Naive thymus-derived CD4-positive, alpha-beta T cell (primary cell): ENCODE results near the gene CDK18. TPM values are rescaled to one million over a fixed set of nuclear protein-coding genes. Genes with fewer than 3 reads are reported as not detected.

Source experiments
- ATAC-seq: fragments of 150-1000 bp; cut with Tn5 transposase; 2 replicates; pipeline ENCODE4 v1.10.0; 2021; ENCODE audit warnings: mild to moderate bottlenecking, moderate library complexity
- CTCF ChIA-PET: fragments of 350-600 bp; sonication (Branson Sonifier 250); formaldehyde crosslinking; loops from one replicate; lab custom pipeline; 2021; ENCODE audit warnings: antibody characterized with exemption; lab: Charles Lee
- POLR2A ChIA-PET: fragments of 350-600 bp; sonication (Branson Sonifier 250); formaldehyde crosslinking; loops from one replicate; lab custom pipeline; 2021; ENCODE audit warnings: antibody characterized with exemption, inconsistent platforms; lab: Charles Lee
- DNase-seq, 9 donors: peaks; one replicate each; pipeline versions ENCODE4 v3.0.0 to v3.0.0-alpha.2; 2020 to 2022; ENCODE audit warnings: mixed read lengths in 1 of 9
- H3K27ac ChIP-seq: one replicate; pipeline ENCODE4 v1.7.0; 2013; ENCODE audit warnings: mild to moderate bottlenecking, low read depth, low read length, moderate library complexity
- H3K27me3 ChIP-seq, 2 donors: one replicate each; pipeline ENCODE4 v1.7.0; 2013; ENCODE audit warnings: low read length in 2 of 2, mild to moderate bottlenecking in 2 of 2, moderate library complexity in 2 of 2; ENCODE audit not compliant: control insufficient read depth in 2 of 2, insufficient read depth in 2 of 2
- H3K36me3 ChIP-seq, 3 experiments: 1 replicate in 2 of 3; 2 replicates in 1 of 3; pipeline ENCODE4 v1.7.0; 2013; ENCODE audit warnings: low read length in 3 of 3, mild to moderate bottlenecking in 3 of 3, moderate library complexity in 1 of 3; ENCODE audit not compliant: insufficient read depth in 3 of 3, control insufficient read depth in 2 of 3
- H3K4me1 ChIP-seq, 2 donors: one replicate each; pipeline ENCODE4 v1.7.0; 2013; ENCODE audit warnings: low read length in 2 of 2, mild to moderate bottlenecking in 2 of 2, moderate library complexity in 1 of 2; ENCODE audit not compliant: control insufficient read depth in 2 of 2, insufficient read depth in 2 of 2
- H3K4me3 ChIP-seq: 2 replicates; pipeline ENCODE4 v1.7.0; 2013; ENCODE audit warnings: mild to moderate bottlenecking, low read length
- H3K9me3 ChIP-seq, 3 experiments: 1 replicate in 2 of 3; 2 replicates in 1 of 3; pipeline ENCODE4 v1.7.0; 2013; ENCODE audit warnings: low read length in 3 of 3; ENCODE audit not compliant: control insufficient read depth in 2 of 3
- H3K27ac Mint-ChIP-seq, 9 donors: one replicate each; pipeline ENCODE4 v1.8.0; 2020 to 2022; ENCODE audit warnings: mixed read lengths in 9 of 9, mild to moderate bottlenecking in 8 of 9, moderate library complexity in 5 of 9, inconsistent platforms in 2 of 9
- H3K27me3 Mint-ChIP-seq, 5 donors: one replicate each; pipeline ENCODE4 v1.8.0; 2021 to 2022; ENCODE audit warnings: mixed read lengths in 5 of 5, mild to moderate bottlenecking in 1 of 5
- H3K36me3 Mint-ChIP-seq, 5 donors: one replicate each; pipeline ENCODE4 v1.8.0; 2020 to 2022; ENCODE audit warnings: mixed read lengths in 5 of 5, mild to moderate bottlenecking in 3 of 5, inconsistent platforms in 1 of 5
- H3K4me1 Mint-ChIP-seq, 7 donors: one replicate each; pipeline ENCODE4 v1.8.0; 2020 to 2022; ENCODE audit warnings: mixed read lengths in 7 of 7, mild to moderate bottlenecking in 3 of 7, inconsistent platforms in 1 of 7
- H3K4me3 Mint-ChIP-seq, 10 donors: one replicate each; pipeline ENCODE4 v1.8.0; 2020 to 2022; ENCODE audit warnings: mild to moderate bottlenecking in 10 of 10, mixed read lengths in 10 of 10, moderate library complexity in 6 of 10, inconsistent platforms in 2 of 10
- H3K9me3 Mint-ChIP-seq, 11 donors: one replicate each; pipeline ENCODE4 v1.8.0; 2020 to 2022; ENCODE audit warnings: mixed read lengths in 11 of 11, mild to moderate bottlenecking in 4 of 11, inconsistent platforms in 1 of 11, moderate library complexity in 1 of 11
- intact Hi-C, 2 donors: fragments of 100-400 bp; cut with micrococcal nuclease; formaldehyde crosslinking; loops; one replicate each; pipeline ENCODE4 v1.15.1; 2023
- polyA plus RNA-seq, 2 donors: library from polyadenylated mRNA; unstranded; fragments of 300-500 nt; fragmentation: Illumina TruSeq; gene quantifications; one replicate each; pipeline ENCODE4 v1.2.3, GENCODE V29; 2021
- total RNA-seq, 6 experiments: library from RNA in 5 of 6; stranded (reverse) in 5 of 6; gene quantifications; 1 replicate in 5 of 6; 2 replicates in 1 of 6; pipeline ENCODE4 v1.2.3 and lab custom pipeline; 2021 to 2026

The CDK18 gene
- total and polyA plus RNA-seq, 7 experiments from 2014 or later, result 0.20 to 3.6 (median 2.6) TPM

- DNase-seq (no peak), ATAC-seq (no peak)
- Mint-ChIP-seq H3K9me3 (no peaks in the 10 kb centered on the region), H3K27ac (no peak overlapping the region), H3K4me3 (no peak overlapping the region), H3K27me3 (peaks cover 23 to 43% (median 26%) of the 10 kb centered on the region in 5 donors), H3K36me3 (no peaks in the 10 kb centered on the region), H3K4me1 (peaks cover 0 to 4% (median 0%) of the 10 kb centered on the region in 7 donors)
- no peak overlapping the region for H3K27ac ChIP-seq
- H3K4me1 ChIP-seq, result no peaks in the 10 kb centered on the region
- no peak overlapping the region for H3K4me3 ChIP-seq
- no peaks in the 10 kb centered on the region for H3K9me3 ChIP-seq
- intact Hi-C loops, result no loop called here
- ChIA-PET CTCF (interaction anchor here (0.9 kb wide), 2 partner anchors 32 to 156 kb away, joined by 3 to 6 read pairs; no protein-coding TSS in a partner anchor), POLR2A (no interaction called here)
- no peaks in the 10 kb centered on the region for H3K36me3 ChIP-seq
- H3K27me3 ChIP-seq, result peaks cover 0 to 7% of the 10 kb centered on the region in 2 donors
Measured at GRCh38 chr1:205492774-205493173, 11.7 kb upstream of the CDK18 start.

DNA sequence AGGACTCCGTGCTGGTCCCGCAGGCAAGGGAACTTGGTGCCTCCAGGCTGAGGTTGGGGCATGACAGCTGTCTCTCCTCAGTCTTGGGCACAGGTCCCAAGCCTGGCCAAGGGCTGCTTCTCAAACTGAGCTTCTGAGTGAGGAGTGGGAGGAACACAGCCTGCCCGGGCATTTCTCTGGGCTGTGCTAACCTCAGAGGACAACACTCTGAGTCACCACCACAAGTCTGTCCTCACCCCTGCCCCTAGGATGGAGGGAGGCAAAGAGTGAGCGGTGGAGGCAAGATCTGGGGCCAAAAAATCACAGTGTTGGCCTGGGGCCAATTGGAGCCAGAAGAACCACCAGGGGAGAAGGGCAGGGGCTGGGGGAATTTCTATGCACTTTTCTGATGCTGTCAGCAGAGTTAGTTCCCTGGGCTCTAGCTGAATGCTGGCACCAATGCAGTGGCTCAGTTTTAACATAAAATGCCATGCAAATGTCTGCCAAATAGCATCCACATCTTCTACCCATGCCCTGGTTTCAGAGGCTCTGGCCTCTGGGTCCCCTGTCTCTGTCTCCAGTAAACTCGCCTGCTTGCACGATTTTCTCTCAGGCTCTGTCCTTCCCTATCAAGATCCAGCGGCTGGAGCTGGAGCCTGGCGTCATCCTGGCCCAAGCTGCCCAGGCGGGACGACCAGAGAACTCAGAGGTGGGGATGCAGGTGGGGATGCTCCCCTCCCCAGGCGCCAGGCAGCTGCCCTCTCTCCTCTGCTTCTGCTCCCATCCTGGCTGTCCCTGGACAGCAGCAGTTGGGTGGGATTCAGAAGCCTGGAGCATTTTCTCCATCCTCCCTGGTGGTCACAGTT lies 11.0 kb upstream of the CDK18 start:
- Histone ChIP-seq H3K27ac (no peak overlapping the region), H3K9me3 (no peaks in the 10 kb centered on the region), H3K4me3 (no peak overlapping the region), H3K36me3 (no peaks in the 10 kb centered on the region), H3K4me1 (no peaks in the 10 kb centered on the region), H3K27me3 (peaks cover 0 to 7% of the 10 kb centered on the region in 2 donors)
- Mint-ChIP-seq H3K27ac (no peak overlapping the region), H3K9me3 (no peaks in the 10 kb centered on the region), H3K36me3 (no peaks in the 10 kb centered on the region), H3K27me3 (peaks cover 16 to 41% (median 20%) of the 10 kb centered on the region in 5 donors), H3K4me3 (no peak overlapping the region), H3K4me1 (peaks cover 0 to 4% (median 0%) of the 10 kb centered on the region in 7 donors)
- DNase-seq (no peak), ATAC-seq (peak; percentile 61)
- POLR2A ChIA-PET, result no interaction called here
- CTCF ChIA-PET, result interaction anchor here (0.9 to 1.6 kb wide), 2 partner anchors 31 to 157 kb away, joined by 3 to 8 read pairs; no protein-coding TSS in a partner anchor
- intact Hi-C loops, result no loop called here

DNA sequence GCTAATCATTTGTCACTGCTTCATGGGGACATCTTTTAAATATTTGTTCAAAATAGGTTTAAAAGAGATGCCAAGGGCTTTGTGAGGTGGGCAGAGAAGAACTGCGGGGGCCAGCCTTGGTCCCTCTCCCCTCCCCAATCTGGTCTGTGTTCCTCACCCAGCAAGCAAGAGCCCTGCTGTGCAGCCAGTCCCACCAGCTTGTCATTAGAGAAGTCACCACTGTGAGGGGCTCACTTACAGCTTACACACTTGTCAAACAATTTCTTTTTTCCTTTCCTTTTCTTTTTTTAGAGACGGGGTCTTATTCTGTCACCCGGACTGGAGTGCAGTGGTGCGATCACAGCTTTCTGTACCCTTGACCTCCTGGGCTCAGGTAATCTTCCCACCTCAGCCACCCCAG lies 10.4 kb upstream of the CDK18 start:
- intact Hi-C loops, result no loop called here
- Mint-ChIP-seq H3K27me3 (peaks cover 16 to 43% (median 20%) of the 10 kb centered on the region in 5 donors), H3K27ac (no peak overlapping the region), H3K4me3 (no peak overlapping the region), H3K36me3 (no peaks in the 10 kb centered on the region), H3K4me1 (peaks cover 0 to 4% (median 0%) of the 10 kb centered on the region in 7 donors), H3K9me3 (no peaks in the 10 kb centered on the region)
- ChIA-PET CTCF (interaction anchor here (1.6 kb wide), 1 partner anchor 30 kb away, joined by 8 read pairs; no protein-coding TSS in a partner anchor), POLR2A (no interaction called here)
- Histone ChIP-seq H3K4me3 (no peak overlapping the region), H3K9me3 (no peaks in the 10 kb centered on the region), H3K27ac (no peak overlapping the region), H3K36me3 (no peaks in the 10 kb centered on the region), H3K4me1 (no peaks in the 10 kb centered on the region), H3K27me3 (peaks cover 0 to 7% of the 10 kb centered on the region in 2 donors)
- ATAC-seq (no peak), DNase-seq (no peak)

DNA sequence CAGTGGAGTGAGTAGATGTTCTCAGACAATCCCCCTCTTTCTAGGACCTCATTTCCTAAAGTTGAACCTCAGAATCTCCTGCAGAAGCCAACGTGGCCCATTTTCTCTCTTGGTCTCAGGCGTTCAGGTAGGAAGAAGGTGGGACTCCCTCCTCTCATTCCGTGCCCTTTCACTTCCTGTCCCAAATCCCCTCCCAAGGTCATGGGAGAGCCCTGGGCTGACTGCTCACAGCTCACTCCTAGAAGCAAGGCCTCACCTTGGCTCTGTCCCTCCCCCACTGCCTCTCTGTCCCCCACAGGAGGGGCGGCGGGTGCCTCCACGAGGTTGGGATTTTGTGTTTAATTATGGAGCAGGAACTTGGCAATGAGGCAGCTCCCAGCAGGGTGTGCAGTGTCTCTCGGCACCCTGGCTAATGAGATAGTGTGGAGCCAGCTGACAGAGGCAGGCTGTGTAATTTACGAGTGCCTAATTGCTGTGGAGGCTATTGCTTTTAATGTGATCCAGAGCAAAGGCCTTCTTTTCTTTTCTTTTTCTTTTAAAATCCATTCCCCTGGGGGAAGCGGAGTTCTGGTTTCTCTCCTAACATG lies 9.1 kb upstream of the CDK18 start:
- peaks cover 0 to 7% of the 10 kb centered on the region in 2 donors for H3K27me3 ChIP-seq
- H3K36me3 Mint-ChIP-seq, result no peaks in the 10 kb centered on the region
- H3K4me1 ChIP-seq, result no peaks in the 10 kb centered on the region
- H3K9me3 Mint-ChIP-seq, result no peaks in the 10 kb centered on the region
- DNase-seq (no peak), ATAC-seq (no peak)
- ChIA-PET POLR2A (interaction anchor here (1.1 kb wide), 1 partner anchor 174 kb away, joined by 3 read pairs; the partner anchor contains the start of gene NUAK2), CTCF (interaction anchor here (0.8 kb wide), 1 partner anchor 55 kb away, joined by 3 read pairs; no protein-coding TSS in a partner anchor)
- H3K4me3 Mint-ChIP-seq, result no peak overlapping the region
- H3K36me3 ChIP-seq, result no peaks in the 10 kb centered on the region
- no peak overlapping the region for H3K27ac Mint-ChIP-seq
- peaks cover 16 to 31% (median 20%) of the 10 kb centered on the region in 5 donors for H3K27me3 Mint-ChIP-seq
- H3K27ac ChIP-seq, result no peak overlapping the region
- intact Hi-C loops, result no loop called here
- H3K9me3 ChIP-seq, result no peaks in the 10 kb centered on the region
- H3K4me1 Mint-ChIP-seq, result peaks cover 0 to under 1% (median 0%) of the 10 kb centered on the region in 7 donors
- no peak overlapping the region for H3K4me3 ChIP-seq

DNA sequence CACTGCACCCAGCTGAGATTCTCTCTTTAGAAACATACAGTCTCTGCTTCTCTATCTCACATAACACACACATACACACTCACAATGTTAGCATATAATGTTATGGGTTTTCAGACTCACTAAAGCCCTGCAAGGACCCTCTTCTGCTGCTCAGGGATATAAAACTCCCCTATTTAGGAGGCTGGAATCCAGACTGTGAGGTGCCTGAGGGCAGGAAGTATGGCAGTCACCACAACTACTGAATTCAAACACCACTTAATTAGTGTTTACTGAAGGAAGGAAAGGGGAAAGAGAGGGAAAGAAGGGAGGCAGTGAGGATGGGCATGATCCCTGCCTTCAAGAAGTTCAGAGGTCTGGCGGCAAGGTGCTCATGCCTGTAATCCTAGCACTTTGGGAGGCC lies 7.8 kb upstream of the CDK18 start:
- Mint-ChIP-seq H3K27me3 (peaks cover 16 to 28% (median 20%) of the 10 kb centered on the region in 5 donors), H3K4me1 (no peaks in the 10 kb centered on the region), H3K36me3 (no peaks in the 10 kb centered on the region), H3K9me3 (no peaks in the 10 kb centered on the region), H3K27ac (no peak overlapping the region), H3K4me3 (no peak overlapping the region)
- Histone ChIP-seq H3K4me1 (no peaks in the 10 kb centered on the region), H3K4me3 (no peak overlapping the region), H3K27ac (no peak overlapping the region), H3K27me3 (peaks cover 0 to 7% of the 10 kb centered on the region in 2 donors), H3K9me3 (no peaks in the 10 kb centered on the region), H3K36me3 (no peaks in the 10 kb centered on the region)
- CTCF ChIA-PET, result interaction anchor here (0.7 to 1.3 kb wide), 2 partner anchors 28 to 533 kb away, joined by 3 to 4 read pairs; no protein-coding TSS in a partner anchor
- POLR2A ChIA-PET, result no interaction called here
- intact Hi-C loops, result no loop called here
- no peak for ATAC-seq
- no peak for DNase-seq

DNA sequence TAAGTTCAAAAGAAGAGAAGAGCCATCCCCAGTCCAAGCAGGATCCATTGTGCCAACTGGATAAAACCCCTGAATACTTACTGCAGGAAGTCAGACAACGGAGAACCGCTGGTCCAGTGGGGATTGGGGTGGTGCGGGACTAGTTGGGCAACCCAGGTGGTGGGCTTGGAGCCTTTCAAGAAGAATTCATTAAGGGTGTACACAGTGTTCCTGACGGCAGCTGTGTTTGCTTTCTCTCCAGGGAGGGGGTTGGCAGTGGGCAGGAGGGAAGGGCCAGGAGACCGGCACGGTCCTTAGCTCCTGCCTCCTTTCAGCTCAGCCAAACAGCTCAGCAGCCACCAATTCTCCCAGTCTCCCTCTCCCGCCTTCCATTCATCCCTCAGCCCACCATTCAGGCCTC lies 7.1 kb upstream of the CDK18 start:
- no peaks in the 10 kb centered on the region for H3K9me3 ChIP-seq
- DNase-seq, result no peak
- ATAC-seq, result no peak
- Mint-ChIP-seq H3K27ac (no peak overlapping the region), H3K4me3 (no peak overlapping the region), H3K4me1 (no peaks in the 10 kb centered on the region), H3K36me3 (no peaks in the 10 kb centered on the region), H3K9me3 (no peaks in the 10 kb centered on the region), H3K27me3 (peaks cover 15 to 32% (median 17%) of the 10 kb centered on the region in 5 donors)
- ChIA-PET POLR2A (no interaction called here), CTCF (interaction anchor here (0.7 to 1.3 kb wide), 2 partner anchors 224 to 532 kb away, joined by 3 to 5 read pairs; no protein-coding TSS in a partner anchor)
- H3K27ac ChIP-seq, result no peak overlapping the region
- H3K27me3 ChIP-seq, result peaks cover 0 to 5% of the 10 kb centered on the region in 2 donors
- no peaks in the 10 kb centered on the region for H3K4me1 ChIP-seq
- intact Hi-C loops, result no loop called here
- no peaks in the 10 kb centered on the region for H3K36me3 ChIP-seq
- no peak overlapping the region for H3K4me3 ChIP-seq
